Measurements from ENCODE around the gene DGKI.

DGKI gene

GRCh38 chr7:137482466-137482865 lies 364.3 kb downstream of the DGKI start:
- H3K9me3 ChIP-seq (ENCODE audit: insufficient read depth, low read length) = no peaks in the 10 kb centered on the region
- no peaks in the 10 kb centered on the region for H3K27me3 ChIP-seq (ENCODE audit: low read length)
- H3K9ac ChIP-seq (ENCODE audit: low read length) = no peak overlapping the region
- no peaks in the 10 kb centered on the region for H3K36me3 ChIP-seq (ENCODE audit: low read length)
- no peaks in the 10 kb centered on the region for H3K9me2 ChIP-seq (replicated peaks; ENCODE audit: insufficient read depth, low read length)
- TF ChIP-seq, protein P1, sequence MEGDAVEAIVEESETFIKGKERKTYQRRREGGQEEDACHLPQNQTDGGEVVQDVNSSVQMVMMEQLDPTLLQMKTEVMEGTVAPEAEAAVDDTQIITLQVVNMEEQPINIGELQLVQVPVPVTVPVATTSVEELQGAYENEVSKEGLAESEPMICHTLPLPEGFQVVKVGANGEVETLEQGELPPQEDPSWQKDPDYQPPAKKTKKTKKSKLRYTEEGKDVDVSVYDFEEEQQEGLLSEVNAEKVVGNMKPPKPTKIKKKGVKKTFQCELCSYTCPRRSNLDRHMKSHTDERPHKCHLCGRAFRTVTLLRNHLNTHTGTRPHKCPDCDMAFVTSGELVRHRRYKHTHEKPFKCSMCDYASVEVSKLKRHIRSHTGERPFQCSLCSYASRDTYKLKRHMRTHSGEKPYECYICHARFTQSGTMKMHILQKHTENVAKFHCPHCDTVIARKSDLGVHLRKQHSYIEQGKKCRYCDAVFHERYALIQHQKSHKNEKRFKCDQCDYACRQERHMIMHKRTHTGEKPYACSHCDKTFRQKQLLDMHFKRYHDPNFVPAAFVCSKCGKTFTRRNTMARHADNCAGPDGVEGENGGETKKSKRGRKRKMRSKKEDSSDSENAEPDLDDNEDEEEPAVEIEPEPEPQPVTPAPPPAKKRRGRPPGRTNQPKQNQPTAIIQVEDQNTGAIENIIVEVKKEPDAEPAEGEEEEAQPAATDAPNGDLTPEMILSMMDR (IDR thresholded peaks at IDR 0.05; ENCODE audit: insufficient read depth, low read length, poor library complexity, severe bottlenecking) = no peak
- TF ChIP-seq EZH2phosphoT487 (conservative IDR thresholded peaks at IDR 0.05; ENCODE audit: low read length) = no peak
- no peak overlapping the region for H3K27ac ChIP-seq (ENCODE audit: low read depth, low read length)
- H3K79me2 ChIP-seq (ENCODE audit: insufficient read depth, low read length) = no peaks in the 10 kb centered on the region
- no peak overlapping the region for H2AFZ ChIP-seq (ENCODE audit: low read depth, low read length, severe bottlenecking)
- H3K4me2 ChIP-seq (ENCODE audit: low read depth, low read length, poor library complexity, severe bottlenecking) = no peak overlapping the region
- no peak overlapping the region for H3K4me3 ChIP-seq (ENCODE audit: insufficient read depth, low read length, poor library complexity, severe bottlenecking)
- no peaks in the 10 kb centered on the region for H4K20me1 ChIP-seq (ENCODE audit: low read depth, low read length)
- no peaks in the 10 kb centered on the region for H3F3A ChIP-seq (ENCODE audit: insufficient read depth)

DNA sequence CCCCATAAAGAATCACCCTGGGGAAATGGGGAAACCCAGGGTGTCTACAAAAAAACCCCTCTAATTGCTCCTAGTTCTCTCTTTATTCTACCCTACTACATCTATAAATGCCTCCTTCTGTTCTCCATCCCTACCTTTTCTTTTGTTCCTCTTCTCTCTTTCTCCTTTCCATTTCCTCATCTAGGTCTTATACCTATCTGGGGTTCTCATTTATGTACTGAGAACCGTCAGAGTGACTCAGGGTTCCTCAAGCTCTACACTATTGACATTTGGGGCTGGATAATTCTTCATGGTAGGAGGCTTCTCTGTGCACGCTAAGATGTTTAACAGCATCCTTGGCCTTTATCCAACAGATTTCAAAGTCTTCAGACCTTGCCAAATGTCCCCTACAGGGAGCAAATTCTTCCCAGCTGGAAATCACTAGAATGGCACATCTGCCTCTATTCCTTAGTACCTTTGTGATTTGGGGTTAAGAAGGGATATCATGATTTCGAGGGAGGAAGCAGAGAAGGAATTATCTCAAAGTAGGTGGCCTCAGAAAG lies 365.9 kb downstream of the DGKI start:
- Histone ChIP-seq H3K4me3 (ENCODE audit: insufficient read depth, low read length, poor library complexity, severe bottlenecking) (no peak overlapping the region), H3K4me2 (ENCODE audit: low read depth, low read length, poor library complexity, severe bottlenecking) (no peak overlapping the region), H3K27me3 (ENCODE audit: low read length) (no peaks in the 10 kb centered on the region), H3K27ac (ENCODE audit: low read depth, low read length) (no peak overlapping the region), H3K79me2 (ENCODE audit: insufficient read depth, low read length) (no peaks in the 10 kb centered on the region), H4K20me1 (ENCODE audit: low read depth, low read length) (no peaks in the 10 kb centered on the region), H3F3A (ENCODE audit: insufficient read depth) (no peaks in the 10 kb centered on the region), H3K36me3 (ENCODE audit: low read length) (no peaks in the 10 kb centered on the region), H3K9ac (ENCODE audit: low read length) (no peak overlapping the region), H2AFZ (ENCODE audit: low read depth, low read length, severe bottlenecking) (no peak overlapping the region), H3K9me3 (ENCODE audit: insufficient read depth, low read length) (no peaks in the 10 kb centered on the region), H3K9me2 (replicated peaks; ENCODE audit: insufficient read depth, low read length) (no peaks in the 10 kb centered on the region)
- TF ChIP-seq, protein P1 (IDR thresholded peaks at IDR 0.05; ENCODE audit: insufficient read depth, low read length, poor library complexity, severe bottlenecking) = no peak
- TF ChIP-seq EZH2phosphoT487 (conservative IDR thresholded peaks at IDR 0.05; ENCODE audit: low read length) = no peak

- no peaks in the 10 kb centered on the region for H3K9me3 ChIP-seq (ENCODE audit: insufficient read depth, low read length)
- H3K4me3 ChIP-seq (ENCODE audit: insufficient read depth, low read length, poor library complexity, severe bottlenecking) = no peak overlapping the region
- H3K4me2 ChIP-seq (ENCODE audit: low read depth, low read length, poor library complexity, severe bottlenecking) = no peak overlapping the region
- H3K27ac ChIP-seq (ENCODE audit: low read depth, low read length) = no peak overlapping the region
- no peak overlapping the region for H3K9ac ChIP-seq (ENCODE audit: low read length)
- TF ChIP-seq, protein P1 (IDR thresholded peaks at IDR 0.05; ENCODE audit: insufficient read depth, low read length, poor library complexity, severe bottlenecking) = no peak
- TF ChIP-seq EZH2phosphoT487 (conservative IDR thresholded peaks at IDR 0.05; ENCODE audit: low read length) = no peak
- H3K27me3 ChIP-seq (ENCODE audit: low read length) = no peaks in the 10 kb centered on the region
- H4K20me1 ChIP-seq (ENCODE audit: low read depth, low read length) = no peaks in the 10 kb centered on the region
- no peaks in the 10 kb centered on the region for H3K79me2 ChIP-seq (ENCODE audit: insufficient read depth, low read length)
- H2AFZ ChIP-seq (ENCODE audit: low read depth, low read length, severe bottlenecking) = no peak overlapping the region
- no peaks in the 10 kb centered on the region for H3K9me2 ChIP-seq (replicated peaks; ENCODE audit: insufficient read depth, low read length)
- no peaks in the 10 kb centered on the region for H3F3A ChIP-seq (ENCODE audit: insufficient read depth)
- no peaks in the 10 kb centered on the region for H3K36me3 ChIP-seq (ENCODE audit: low read length)
These were observed 366.4 kb downstream of the DGKI start for GRCh38 chr7:137480401-137480800.
